Hepatocyte (in vitro differentiated cells): ENCODE measurements around the gene PKNOX1.

Experiments used
- EZH2 ChIP-seq: fragments of 200-600 bp; sonication (generic); IDR thresholded peaks from 2 replicates; pipeline ENCODE4 v1.6.1; 2016; ENCODE audit warnings: antibody characterized with exemption, mild to moderate bottlenecking, borderline replicate concordance
- EZH2phosphoT487 ChIP-seq: fragments of 200-600 bp; sonication (generic); IDR thresholded peaks from one replicate; pipeline ENCODE4 v1.6.1; 2018; ENCODE audit warnings: antibody characterized with exemption, mild to moderate bottlenecking, low read depth, moderate library complexity; ENCODE audit not compliant: unreplicated experiment, severe bottlenecking
- TF ChIP-seq, protein P1 (sequence below): fragments of 200-600 bp; sonication (generic); IDR thresholded peaks from 2 replicates; pipeline ENCODE4 v1.5.1; 2016; ENCODE audit warnings: antibody characterized with exemption, mild to moderate bottlenecking; ENCODE audit not compliant: poor library complexity

DNA sequence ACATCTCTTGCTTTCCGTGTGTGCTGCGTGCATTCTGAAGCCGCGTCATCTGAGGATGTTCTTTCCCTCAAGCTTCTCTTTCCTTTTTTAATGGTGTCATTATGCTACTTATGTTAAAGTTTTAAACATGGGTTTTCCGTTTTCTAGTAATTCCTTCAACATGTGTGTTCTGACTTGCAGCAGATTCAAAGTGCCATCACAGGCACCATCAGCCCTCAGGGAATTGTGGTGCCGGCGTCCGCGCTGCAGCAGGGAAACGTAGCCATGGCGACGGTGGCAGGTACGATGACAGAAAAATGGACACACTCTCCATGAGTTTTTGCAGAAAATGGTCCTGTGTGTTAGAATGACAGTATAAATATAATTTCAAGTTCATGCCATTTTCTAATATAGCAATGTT is 42.4 kb downstream of the PKNOX1 start:
- TF ChIP-seq, protein P1, sequence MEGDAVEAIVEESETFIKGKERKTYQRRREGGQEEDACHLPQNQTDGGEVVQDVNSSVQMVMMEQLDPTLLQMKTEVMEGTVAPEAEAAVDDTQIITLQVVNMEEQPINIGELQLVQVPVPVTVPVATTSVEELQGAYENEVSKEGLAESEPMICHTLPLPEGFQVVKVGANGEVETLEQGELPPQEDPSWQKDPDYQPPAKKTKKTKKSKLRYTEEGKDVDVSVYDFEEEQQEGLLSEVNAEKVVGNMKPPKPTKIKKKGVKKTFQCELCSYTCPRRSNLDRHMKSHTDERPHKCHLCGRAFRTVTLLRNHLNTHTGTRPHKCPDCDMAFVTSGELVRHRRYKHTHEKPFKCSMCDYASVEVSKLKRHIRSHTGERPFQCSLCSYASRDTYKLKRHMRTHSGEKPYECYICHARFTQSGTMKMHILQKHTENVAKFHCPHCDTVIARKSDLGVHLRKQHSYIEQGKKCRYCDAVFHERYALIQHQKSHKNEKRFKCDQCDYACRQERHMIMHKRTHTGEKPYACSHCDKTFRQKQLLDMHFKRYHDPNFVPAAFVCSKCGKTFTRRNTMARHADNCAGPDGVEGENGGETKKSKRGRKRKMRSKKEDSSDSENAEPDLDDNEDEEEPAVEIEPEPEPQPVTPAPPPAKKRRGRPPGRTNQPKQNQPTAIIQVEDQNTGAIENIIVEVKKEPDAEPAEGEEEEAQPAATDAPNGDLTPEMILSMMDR: no peak
- TF ChIP-seq EZH2phosphoT487 (no peak), EZH2 (no peak)
